Smooth muscle cell (in vitro differentiated cells): ENCODE results near the gene GPC4. TPM values are rescaled to one million over a fixed set of nuclear protein-coding genes. Genes with fewer than 3 reads are reported as not detected.

Experiments
- DNase-seq: peaks from one replicate; lab custom pipeline; 2025; ENCODE audit not compliant: unreplicated experiment; lab: John Stamatoyannopoulos, UW
- H2AFZ ChIP-seq: fragments of 200-600 bp; sonication (generic); 2 replicates; pipeline ENCODE4 v1.6.0; 2016; ENCODE audit warnings: antibody characterized with exemption, low read depth, mild to moderate bottlenecking
- H3F3A ChIP-seq: fragments of 200-600 bp; sonication (generic); 2 replicates; pipeline ENCODE4 v1.6.0; 2017; ENCODE audit warnings: antibody characterized with exemption, low read depth
- H3K27ac ChIP-seq: fragments of 200-600 bp; sonication (generic); 2 replicates; pipeline ENCODE4 v1.5.1; 2016; ENCODE audit warnings: low read depth, mild to moderate bottlenecking
- H3K27me3 ChIP-seq: fragments of 200-600 bp; sonication (generic); 2 replicates; pipeline ENCODE4 v1.6.1; 2016; ENCODE audit warnings: low read depth, mild to moderate bottlenecking
- H3K36me3 ChIP-seq: fragments of 200-600 bp; sonication (generic); 2 replicates; pipeline ENCODE4 v1.5.1; 2016; ENCODE audit warnings: low read depth
- H3K4me1 ChIP-seq: fragments of 200-600 bp; sonication (generic); 2 replicates; pipeline ENCODE4 v1.5.1; 2016; ENCODE audit warnings: low read depth
- H3K4me2 ChIP-seq: fragments of 200-600 bp; sonication (generic); 2 replicates; pipeline ENCODE4 v1.6.0; 2016; ENCODE audit warnings: mild to moderate bottlenecking
- H3K4me3 ChIP-seq: fragments of 200-600 bp; sonication (generic); 2 replicates; pipeline ENCODE4 v1.5.1; 2016; ENCODE audit warnings: mild to moderate bottlenecking
- H3K79me2 ChIP-seq: fragments of 200-600 bp; sonication (generic); 2 replicates; pipeline ENCODE4 v1.6.0; 2016; ENCODE audit warnings: low read depth, mild to moderate bottlenecking
- H3K9ac ChIP-seq: fragments of 200-600 bp; sonication (generic); 2 replicates; pipeline ENCODE4 v1.6.0; 2016; ENCODE audit warnings: low read depth
- H3K9me3 ChIP-seq: fragments of 200-600 bp; sonication (generic); replicated peaks from 2 replicates; pipeline ENCODE4 v1.5.1; 2016; ENCODE audit warnings: low read depth
- H4K20me1 ChIP-seq: fragments of 200-600 bp; sonication (generic); 2 replicates; pipeline ENCODE4 v1.6.0; 2016; ENCODE audit warnings: low read depth
- WGBS: methylation state at CpG from one replicate; pipeline ENCODE4 v1.1.7; 2016; ENCODE audit warnings: low lambda C conversion rate; 5-methylcytosine and 5-hydroxymethylcytosine counted together
- polyA plus RNA-seq: library from polyadenylated mRNA; unstranded; fragments of >200 nt; fragmentation: Nextera tagmentation; extraction: Ambion mirVana; gene quantifications from 2 replicates; pipeline ENCODE4 v1.2.1, GENCODE V29; 2016
- total RNA-seq: library from RNA; depleted of rRNA; stranded (reverse); fragments of >200 nt; gene quantifications from 2 replicates; pipeline ENCODE4 v1.2.3, GENCODE V29; 2014
- TF ChIP-seq, protein P1 (sequence below): fragments of 200-600 bp; sonication (generic); IDR thresholded peaks from 2 replicates; pipeline ENCODE4 v1.5.1; 2017; ENCODE audit warnings: borderline replicate concordance, mild to moderate bottlenecking, antibody characterized with exemption; ENCODE audit not compliant: insufficient read depth, poor library complexity, severe bottlenecking

Gene GPC4
- total and polyA plus RNA-seq, 2 experiments from 2014 or later: 36.4 to 36.7 TPM

DNA sequence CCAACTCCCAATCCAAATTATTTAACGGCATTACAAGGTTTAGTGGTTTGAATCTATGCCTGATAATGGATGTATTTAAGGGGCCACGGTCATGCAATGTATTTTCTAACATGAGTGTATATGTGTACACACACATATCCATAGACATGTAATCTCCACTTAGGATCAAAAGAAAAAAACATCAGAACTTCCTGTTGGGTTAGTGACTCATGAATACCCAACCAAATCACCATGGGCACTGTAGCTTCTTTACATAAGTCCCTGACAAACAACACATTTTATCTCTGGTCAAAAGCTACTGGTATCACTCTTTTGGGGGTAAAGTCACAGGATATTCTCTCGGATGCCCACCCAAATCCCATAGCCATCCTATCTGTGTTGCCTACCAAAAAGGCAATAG is 160.6 kb downstream of the GPC4 start:
- H3K9ac ChIP-seq: no peak overlapping the region
- H3K79me2 ChIP-seq: no peaks in the 10 kb centered on the region
- no peak overlapping the region for H3K4me3 ChIP-seq
- DNase-seq: no peak
- H3F3A ChIP-seq: no peaks in the 10 kb centered on the region
- peaks cover 9% of the 10 kb centered on the region for H3K4me1 ChIP-seq
- H3K4me2 ChIP-seq: no peak overlapping the region
- H3K27me3 ChIP-seq: no peaks in the 10 kb centered on the region
- no peaks in the 10 kb centered on the region for H3K9me3 ChIP-seq
- 42% methylated on average over 3 of the region's 3 CpGs for WGBS
- no peaks in the 10 kb centered on the region for H4K20me1 ChIP-seq
- no peak overlapping the region for H2AFZ ChIP-seq
- TF ChIP-seq, protein P1, sequence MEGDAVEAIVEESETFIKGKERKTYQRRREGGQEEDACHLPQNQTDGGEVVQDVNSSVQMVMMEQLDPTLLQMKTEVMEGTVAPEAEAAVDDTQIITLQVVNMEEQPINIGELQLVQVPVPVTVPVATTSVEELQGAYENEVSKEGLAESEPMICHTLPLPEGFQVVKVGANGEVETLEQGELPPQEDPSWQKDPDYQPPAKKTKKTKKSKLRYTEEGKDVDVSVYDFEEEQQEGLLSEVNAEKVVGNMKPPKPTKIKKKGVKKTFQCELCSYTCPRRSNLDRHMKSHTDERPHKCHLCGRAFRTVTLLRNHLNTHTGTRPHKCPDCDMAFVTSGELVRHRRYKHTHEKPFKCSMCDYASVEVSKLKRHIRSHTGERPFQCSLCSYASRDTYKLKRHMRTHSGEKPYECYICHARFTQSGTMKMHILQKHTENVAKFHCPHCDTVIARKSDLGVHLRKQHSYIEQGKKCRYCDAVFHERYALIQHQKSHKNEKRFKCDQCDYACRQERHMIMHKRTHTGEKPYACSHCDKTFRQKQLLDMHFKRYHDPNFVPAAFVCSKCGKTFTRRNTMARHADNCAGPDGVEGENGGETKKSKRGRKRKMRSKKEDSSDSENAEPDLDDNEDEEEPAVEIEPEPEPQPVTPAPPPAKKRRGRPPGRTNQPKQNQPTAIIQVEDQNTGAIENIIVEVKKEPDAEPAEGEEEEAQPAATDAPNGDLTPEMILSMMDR: no peak
- H3K27ac ChIP-seq: peak overlapping the region; percentile 33
- no peaks in the 10 kb centered on the region for H3K36me3 ChIP-seq

DNA sequence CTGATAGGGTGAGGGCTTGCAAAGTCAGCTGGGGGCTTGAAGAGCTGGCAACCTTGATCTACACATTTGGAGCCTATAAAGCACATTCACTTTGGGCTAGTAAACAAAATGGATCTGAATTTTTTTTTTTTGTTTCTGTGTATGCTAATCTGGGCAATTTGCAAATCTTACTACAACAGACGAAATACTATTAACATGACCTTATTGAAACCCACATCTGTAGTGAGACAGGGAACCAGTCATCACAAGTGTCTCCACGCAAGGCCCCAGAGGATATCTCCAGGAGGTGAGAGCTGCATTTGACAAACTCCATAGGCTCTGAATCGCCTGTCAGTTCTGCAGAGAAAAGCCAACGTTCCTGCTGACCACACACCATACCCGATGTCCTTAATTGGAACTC is 164.1 kb downstream of the GPC4 start:
- 48% methylated on average over 5 of the region's 5 CpGs for WGBS
- Histone ChIP-seq H4K20me1 (no peaks in the 10 kb centered on the region), H3K79me2 (no peaks in the 10 kb centered on the region), H3K9ac (no peak overlapping the region), H3K4me3 (no peak overlapping the region), H3K4me1 (peaks cover 3% of the 10 kb centered on the region), H3K9me3 (peaks cover 8% of the 10 kb centered on the region), H2AFZ (no peak overlapping the region), H3K36me3 (no peaks in the 10 kb centered on the region), H3K27me3 (no peaks in the 10 kb centered on the region), H3F3A (no peaks in the 10 kb centered on the region), H3K4me2 (no peak overlapping the region), H3K27ac (no peak overlapping the region)
- DNase-seq: no peak
- TF ChIP-seq, protein P1: no peak

DNA sequence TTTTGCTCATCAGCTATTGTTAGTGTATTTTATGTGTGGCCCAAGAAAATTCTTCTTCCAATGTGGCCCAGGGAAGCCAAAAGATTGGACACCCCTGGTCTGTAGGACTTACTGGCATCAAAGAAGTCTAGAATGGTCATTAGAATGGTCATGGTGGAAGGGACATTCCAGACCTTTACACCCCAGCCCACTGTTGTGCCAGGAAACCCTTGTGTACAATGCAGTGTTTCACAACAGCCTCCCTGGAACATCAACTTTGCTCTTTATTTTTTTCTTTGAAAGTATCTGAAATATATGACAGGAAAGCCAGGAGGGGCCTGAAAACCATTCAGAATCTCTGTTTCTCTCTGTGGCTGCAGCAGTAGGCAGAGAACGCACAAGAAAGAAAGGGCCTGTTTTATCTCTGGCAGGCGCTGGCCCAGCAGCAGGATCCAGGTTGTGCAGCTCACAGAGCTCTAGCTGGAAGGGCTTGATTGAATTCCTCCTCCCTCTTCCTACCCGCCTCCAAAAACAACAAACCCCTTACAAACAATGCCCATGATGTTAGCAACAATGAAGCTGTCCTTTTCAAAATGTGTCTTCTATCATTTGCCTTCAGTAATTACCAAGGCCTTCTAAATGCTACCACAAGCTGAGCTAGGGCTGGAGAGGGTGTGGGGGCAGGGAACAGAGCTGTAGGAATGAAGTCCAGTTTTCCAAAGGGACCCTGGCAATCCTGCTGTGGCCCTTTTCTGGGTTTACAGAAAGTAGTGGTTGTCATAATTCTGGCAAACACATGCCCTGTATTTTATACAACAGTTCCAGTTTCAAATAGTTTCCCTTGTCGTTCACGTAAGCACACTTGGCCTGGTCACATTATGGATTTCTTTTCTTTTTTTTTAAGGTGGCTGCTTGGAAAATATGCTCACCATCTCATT is 164.8 kb downstream of the GPC4 start:
- WGBS: 62% methylated on average over 5 of the region's 5 CpGs

More for the DNA sequence above, 164.8 kb downstream of the GPC4 start:
- no peak for DNase-seq
- H3K36me3 ChIP-seq: no peaks in the 10 kb centered on the region
- H3K9ac ChIP-seq: no peak overlapping the region
- TF ChIP-seq, protein P1: no peak
- no peak overlapping the region for H3K4me3 ChIP-seq
- H3K27me3 ChIP-seq: no peaks in the 10 kb centered on the region
- no peak overlapping the region for H3K4me2 ChIP-seq
- no peak overlapping the region for H2AFZ ChIP-seq
- H3K9me3 ChIP-seq: peaks cover 11% of the 10 kb centered on the region
- no peak overlapping the region for H3K27ac ChIP-seq
- no peaks in the 10 kb centered on the region for H3F3A ChIP-seq
- peaks cover 3% of the 10 kb centered on the region for H3K4me1 ChIP-seq
- no peaks in the 10 kb centered on the region for H4K20me1 ChIP-seq
- H3K79me2 ChIP-seq: no peaks in the 10 kb centered on the region

Other genes starting within 250 kb of the GPC4 start
- gene TFDP3, start 197.1 kb downstream of the GPC4 start, total RNA-seq: not detected in 2 replicates
- gene TFDP3, start 197.1 kb downstream of the GPC4 start, polyA plus RNA-seq: not detected in 2 replicates